Neuron (in vitro differentiated cells): ENCODE data around the gene GHR.
"Not testable (repeated sequence)": the region's sequence is repeated elsewhere in the genome, so short reads cannot be mapped to it uniquely, and the experiment has no call there.

Source experiments
- H2AFZ ChIP-seq: one replicate; pipeline ENCODE4 v1.6.1; 2013; ENCODE audit warnings: low read depth, mild to moderate bottlenecking, inconsistent platforms, low read length, moderate library complexity
- H3K27me3 ChIP-seq: one replicate; pipeline ENCODE4 v1.6.1; 2013; ENCODE audit warnings: low read length; ENCODE audit not compliant: insufficient read depth
- H3K36me3 ChIP-seq: one replicate; pipeline ENCODE4 v1.6.1; 2013; ENCODE audit warnings: low read length; ENCODE audit not compliant: insufficient read depth
- H3K4me1 ChIP-seq: one replicate; pipeline ENCODE4 v1.6.1; 2013; ENCODE audit warnings: low read length; ENCODE audit not compliant: insufficient read depth
- H3K4me3 ChIP-seq: 2 replicates; pipeline ENCODE4 v1.5.1; 2013; ENCODE audit warnings: mild to moderate bottlenecking, low read length, moderate library complexity
- H3K9me3 ChIP-seq: one replicate; pipeline ENCODE4 v1.6.1; 2013; ENCODE audit warnings: low read length

GHR gene

GRCh38 chr5:42665857-42666256 lies 242.6 kb downstream of the GHR start:
- Histone ChIP-seq H2AFZ (no peak overlapping the region), H3K4me1 (no peaks in the 10 kb centered on the region), H3K4me3 (no peak overlapping the region), H3K36me3 (no peaks in the 10 kb centered on the region), H3K9me3 (no peaks in the 10 kb centered on the region), H3K27me3 (no peaks in the 10 kb centered on the region)

DNA sequence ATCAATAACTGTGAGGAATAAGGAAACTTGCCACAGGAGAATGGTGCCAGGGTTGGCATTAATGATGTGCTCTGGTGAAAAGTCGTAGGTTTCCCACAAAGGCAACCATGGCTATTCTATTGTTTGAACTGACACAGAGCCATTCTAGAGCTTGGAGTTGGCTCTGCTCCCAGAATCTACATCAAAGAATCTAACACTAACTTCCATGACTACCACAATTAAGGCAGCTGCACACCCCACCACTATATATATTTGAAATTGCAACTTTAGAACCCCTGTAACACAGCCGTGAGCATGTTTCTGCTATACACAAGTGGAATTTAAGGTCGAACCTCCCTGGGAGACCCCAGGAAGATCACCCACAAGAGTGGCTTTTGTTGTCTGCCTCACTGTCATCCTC lies 243.6 kb downstream of the GHR start:
- H3K36me3 ChIP-seq: no peaks in the 10 kb centered on the region
- H2AFZ ChIP-seq: no peak overlapping the region
- H3K4me1 ChIP-seq: no peaks in the 10 kb centered on the region
- no peaks in the 10 kb centered on the region for H3K27me3 ChIP-seq
- H3K4me3 ChIP-seq: no peak overlapping the region
- no peaks in the 10 kb centered on the region for H3K9me3 ChIP-seq

- Histone ChIP-seq H3K4me3 (no peak overlapping the region), H3K36me3 (no peaks in the 10 kb centered on the region), H3K27me3 (no peaks in the 10 kb centered on the region), H3K9me3 (no peaks in the 10 kb centered on the region), H2AFZ (no peak overlapping the region), H3K4me1 (no peaks in the 10 kb centered on the region)
Observed at GRCh38 chr5:42668254-42668653, 245.0 kb downstream of the GHR start.

GRCh38 chr5:42672925-42673324 lies 249.7 kb downstream of the GHR start:
- no peaks in the 10 kb centered on the region for H3K27me3 ChIP-seq
- H2AFZ ChIP-seq: no peak overlapping the region
- H3K9me3 ChIP-seq: no peaks in the 10 kb centered on the region
- H3K4me1 ChIP-seq: no peaks in the 10 kb centered on the region
- H3K4me3 ChIP-seq: no peak overlapping the region
- H3K36me3 ChIP-seq: no peaks in the 10 kb centered on the region

GRCh38 chr5:42675602-42676001 lies 252.4 kb downstream of the GHR start:
- Histone ChIP-seq H3K27me3 (no peaks in the 10 kb centered on the region), H3K4me3 (no peak overlapping the region)

GRCh38 chr5:42676362-42676761 lies 253.1 kb downstream of the GHR start:
- Histone ChIP-seq H3K36me3 (no peaks in the 10 kb centered on the region), H3K4me1 (no peaks in the 10 kb centered on the region), H3K27me3 (no peaks in the 10 kb centered on the region), H3K4me3 (no peak overlapping the region), H3K9me3 (no peaks in the 10 kb centered on the region), H2AFZ (no peak overlapping the region)

More at GRCh38 chr5:42675602-42676001, 252.4 kb downstream of the GHR start:
- H3K9me3 ChIP-seq: no peaks in the 10 kb centered on the region
- no peaks in the 10 kb centered on the region for H3K4me1 ChIP-seq
- H2AFZ ChIP-seq: no peak overlapping the region
- H3K36me3 ChIP-seq: no peaks in the 10 kb centered on the region

DNA sequence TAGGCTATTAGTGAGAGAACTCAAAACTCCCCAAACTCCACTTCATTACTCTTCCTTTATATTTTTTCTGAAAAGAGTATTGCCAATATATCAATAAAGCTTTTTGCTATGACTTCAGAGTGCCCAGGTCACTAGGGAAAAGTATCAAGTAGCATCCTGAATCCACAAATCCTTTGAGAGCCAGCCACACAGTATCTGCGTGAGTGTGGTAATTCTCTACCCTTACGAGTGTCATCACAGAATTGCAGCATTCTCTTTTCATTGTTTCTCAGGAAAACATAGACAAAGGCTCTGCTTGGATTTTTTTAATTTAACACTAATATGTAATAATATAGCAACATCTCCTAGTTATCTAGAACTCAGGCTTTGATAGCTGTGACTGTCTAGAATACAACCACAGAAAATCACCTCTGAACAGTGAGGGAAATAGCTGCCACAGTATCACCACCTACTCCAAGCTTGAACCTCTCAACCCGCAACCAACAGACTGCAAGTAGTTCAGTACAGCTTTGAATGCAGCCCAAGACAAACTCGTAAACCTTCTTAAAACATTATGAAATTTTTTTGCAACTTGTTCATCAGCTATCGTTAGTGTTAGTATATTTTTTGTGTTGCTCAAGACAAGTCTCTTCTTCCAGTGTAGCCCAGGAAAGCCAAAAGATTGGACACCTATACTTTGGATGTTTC lies 254.1 kb downstream of the GHR start:
- Histone ChIP-seq H3K4me1 (no peaks in the 10 kb centered on the region), H3K4me3 (no peak overlapping the region), H3K36me3 (no peaks in the 10 kb centered on the region), H3K9me3 (no peaks in the 10 kb centered on the region), H3K27me3 (no peaks in the 10 kb centered on the region), H2AFZ (no peak overlapping the region)

- no peaks in the 10 kb centered on the region for H3K4me1 ChIP-seq
- H3K9me3 ChIP-seq: no peaks in the 10 kb centered on the region
Observed at GRCh38 chr5:42680046-42680445, 256.8 kb downstream of the GHR start.

DNA sequence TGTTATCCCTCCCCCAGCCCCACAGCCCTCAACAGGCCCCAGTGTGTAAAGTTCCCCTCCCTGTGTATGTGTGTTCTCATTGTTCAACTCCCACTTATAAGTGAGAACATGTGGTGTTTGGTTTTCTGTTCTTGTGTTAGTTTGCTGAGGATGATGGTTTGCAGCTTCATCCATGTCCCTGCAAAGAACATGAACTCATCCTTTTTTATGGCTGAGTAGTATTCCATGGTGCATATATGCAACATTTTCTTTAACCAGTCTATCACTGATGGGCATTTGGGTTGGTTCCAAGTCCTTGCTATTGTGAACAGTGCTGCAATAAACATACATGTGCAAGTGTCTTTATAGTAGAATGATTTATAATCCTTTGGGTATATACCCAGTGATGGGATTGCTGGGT lies 261.8 kb downstream of the GHR start:
- H3K27me3 ChIP-seq, H3K4me3 ChIP-seq, H3K9me3 ChIP-seq, H3K4me1 ChIP-seq, H3K36me3 ChIP-seq, H2AFZ ChIP-seq: not testable (repeated sequence)

More at GRCh38 chr5:42680046-42680445, 256.8 kb downstream of the GHR start:
- H2AFZ ChIP-seq: no peak overlapping the region
- H3K36me3 ChIP-seq: no peaks in the 10 kb centered on the region
- no peaks in the 10 kb centered on the region for H3K27me3 ChIP-seq
- H3K4me3 ChIP-seq: no peak overlapping the region

GRCh38 chr5:42689391-42689790 lies 266.2 kb downstream of the GHR start:
- H3K4me3 ChIP-seq: no peak overlapping the region
- no peaks in the 10 kb centered on the region for H3K27me3 ChIP-seq
- H3K36me3 ChIP-seq: no peaks in the 10 kb centered on the region
- H2AFZ ChIP-seq: no peak overlapping the region
- peaks cover 5% of the 10 kb centered on the region for H3K4me1 ChIP-seq
- no peaks in the 10 kb centered on the region for H3K9me3 ChIP-seq

DNA sequence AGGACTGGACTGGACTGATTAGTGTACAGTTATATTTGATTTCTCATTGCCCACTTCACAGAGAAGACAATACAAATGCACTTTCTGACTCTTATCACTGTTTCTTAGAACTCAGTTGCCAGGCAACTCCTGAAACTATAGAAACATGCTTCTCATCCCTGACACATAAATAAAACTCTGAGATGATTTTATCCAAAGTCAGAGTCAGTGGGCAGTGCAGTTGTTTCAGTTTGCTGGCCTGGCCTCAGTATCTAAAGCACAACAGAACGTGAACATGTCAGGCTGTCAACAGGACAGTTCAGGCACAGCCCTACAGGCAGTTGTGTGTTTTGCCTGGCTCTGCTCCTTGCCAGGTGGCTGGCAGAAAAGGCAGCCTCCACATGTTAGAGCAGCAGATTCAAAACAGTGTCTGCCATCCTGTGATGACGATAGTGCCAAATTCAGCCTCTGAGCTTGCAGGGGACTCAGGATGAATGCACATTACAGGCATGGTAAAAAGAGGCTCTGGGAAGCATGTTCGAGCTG lies 268.2 kb downstream of the GHR start:
- H3K36me3 ChIP-seq: no peaks in the 10 kb centered on the region
- H2AFZ ChIP-seq: no peak overlapping the region
- H3K9me3 ChIP-seq: no peaks in the 10 kb centered on the region

GRCh38 chr5:42701351-42702059 lies 278.3 kb downstream of the GHR start:
- Histone ChIP-seq H3K36me3 (no peaks in the 10 kb centered on the region), H3K9me3 (no peaks in the 10 kb centered on the region), H3K4me3 (no peak overlapping the region), H3K27me3 (no peaks in the 10 kb centered on the region), H2AFZ (no peak overlapping the region), H3K4me1 (no peaks in the 10 kb centered on the region)

More for the DNA sequence above, 268.2 kb downstream of the GHR start:
- H3K4me1 ChIP-seq: peaks cover 5% of the 10 kb centered on the region
- H3K4me3 ChIP-seq: no peak overlapping the region
- no peaks in the 10 kb centered on the region for H3K27me3 ChIP-seq

DNA sequence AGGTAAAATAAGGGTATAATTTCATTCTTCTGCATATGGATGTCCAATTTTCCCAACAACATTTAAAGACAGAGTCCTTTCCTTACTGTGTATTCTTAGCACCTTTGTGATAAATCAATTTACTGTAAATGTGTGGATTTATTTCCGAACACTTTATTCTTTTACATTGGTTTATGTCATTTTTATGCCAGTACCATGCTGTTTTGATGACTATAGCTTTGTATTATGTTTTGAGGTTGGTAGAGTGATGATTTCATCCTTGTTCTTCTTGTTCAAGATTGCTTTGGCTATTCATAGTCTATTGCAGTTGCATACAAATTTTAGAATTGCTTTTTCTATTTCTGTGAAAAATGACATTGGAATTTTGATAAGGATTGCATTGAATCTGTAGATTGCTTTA lies 280.0 kb downstream of the GHR start:
- H3K4me1 ChIP-seq: no peaks in the 10 kb centered on the region
- H3K36me3 ChIP-seq: no peaks in the 10 kb centered on the region
- no peak overlapping the region for H3K4me3 ChIP-seq
- no peak overlapping the region for H2AFZ ChIP-seq
- no peaks in the 10 kb centered on the region for H3K9me3 ChIP-seq
- no peaks in the 10 kb centered on the region for H3K27me3 ChIP-seq
